IMR-90 (cell line): ENCODE results near the gene ANP32B.

Source experiments
- BHLHE40 ChIP-seq: fragments of 150-350 bp; IDR thresholded peaks from 2 replicates; pipeline ENCODE4 v1.6.1; 2016; ENCODE audit warnings: mild to moderate bottlenecking, low read depth, low read length
- CTCF ChIP-seq: conservative IDR thresholded peaks from 2 replicates; pipeline ENCODE4 v1.5.1; 2012; ENCODE audit warnings: mild to moderate bottlenecking, low read depth, low read length, improper control_type of control experiment
- POLR2A ChIP-seq: IDR thresholded peaks from 2 replicates; pipeline ENCODE4 v1.6.1; 2012; ENCODE audit warnings: mild to moderate bottlenecking, low read depth, low read length

DNA sequence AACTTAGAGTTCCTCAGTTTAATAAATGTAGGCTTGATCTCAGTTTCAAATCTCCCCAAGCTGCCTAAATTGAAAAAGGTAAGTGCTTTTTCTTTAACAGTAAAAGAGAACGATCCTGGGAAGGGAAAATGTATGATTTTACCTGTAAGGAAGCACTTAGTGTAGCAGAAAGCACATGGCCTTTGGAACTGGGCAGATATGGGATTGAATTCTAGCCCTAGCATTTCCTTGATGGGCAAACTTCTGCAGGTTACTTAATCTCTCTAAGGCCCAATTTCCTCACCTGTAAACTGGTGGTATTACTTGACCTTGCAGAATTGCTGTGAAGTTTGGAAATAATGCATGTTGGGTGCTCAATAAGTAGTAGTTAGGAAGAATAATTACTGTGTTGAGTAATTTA, 11.6 kb downstream of the ANP32B start:
- no peak for TF ChIP-seq POLR2A
- no peak for TF ChIP-seq CTCF
- TF ChIP-seq BHLHE40 = no peak
